Panc1 (cell line): ENCODE measurements around the gene RHOT2. TPM values are rescaled to one million over a fixed set of nuclear protein-coding genes. Genes with fewer than 3 reads are reported as not detected.
A peak's percentile ranks its signal among the peaks of the same experiment; 100 is the strongest.

Source experiments
- ATAC-seq: fragments of 200-7000 bp; cut with Tn5 transposase; 2 replicates; pipeline ENCODE4 v1.9.1; 2020; ENCODE audit warnings: mild to moderate bottlenecking, moderate library complexity
- BruUV-seq: library from RNA; stranded (reverse); fragments of 400-500 nt; replicated peaks from 2 replicates; lab custom pipeline; 2021; lab: Mats Ljungman, UMichigan
- CTCF ChIA-PET: fragments of 300-600 bp; sonication (Branson Sonifier 250); formaldehyde crosslinking; loops from one replicate; lab custom pipeline; 2022; ENCODE audit warnings: antibody characterized with exemption; lab: Charles Lee
- POLR2A ChIA-PET: fragments of 300-600 bp; sonication (Branson Sonifier 250); formaldehyde crosslinking; loops from one replicate; lab custom pipeline; 2022; ENCODE audit warnings: antibody characterized with exemption; lab: Charles Lee
- DNase-seq: peaks from one replicate; pipeline ENCODE4 v3.0.0-alpha.2; 2010; ENCODE audit warnings: low read depth, low spot score
- H3K27ac ChIP-seq: 2 replicates; pipeline ENCODE4 v1.5.1; 2011; ENCODE audit warnings: mild to moderate bottlenecking, low read length, inconsistent platforms
- H3K27me3 ChIP-seq: fragments of 200-500 bp; sonication (Bioruptor generic); 2 replicates; pipeline ENCODE4 v1.6.0; 2014; ENCODE audit warnings: low read length, inconsistent platforms; ENCODE audit not compliant: control insufficient read depth, insufficient read depth
- H3K36me3 ChIP-seq: fragments of 200-500 bp; sonication (Bioruptor generic); 2 replicates; pipeline ENCODE4 v1.5.1; 2014; ENCODE audit warnings: inconsistent platforms, mild to moderate bottlenecking, low read length, moderate library complexity; ENCODE audit not compliant: control insufficient read depth, insufficient read depth
- H3K4me1 ChIP-seq: 2 replicates; pipeline ENCODE4 v1.5.1; 2011; ENCODE audit warnings: inconsistent platforms, mild to moderate bottlenecking, low read length, moderate library complexity; ENCODE audit not compliant: control insufficient read depth, insufficient read depth
- H3K4me3 ChIP-seq, 2 experiments: 2 replicates each; pipeline ENCODE4 v1.5.1; 2011 to 2012; ENCODE audit warnings: low read depth in 2 of 2, low read length in 2 of 2, mild to moderate bottlenecking in 2 of 2, inconsistent platforms in 1 of 2, moderate library complexity in 1 of 2
- H3K9me3 ChIP-seq: fragments of 200-500 bp; sonication (Bioruptor generic); 2 replicates; pipeline ENCODE4 v1.5.1; 2014; ENCODE audit warnings: low read depth, mild to moderate bottlenecking, inconsistent platforms, low read length, moderate library complexity; ENCODE audit not compliant: control insufficient read depth, insufficient read depth
- CTCF ChIP-seq: fragments of 450-650 bp; IDR thresholded peaks from 2 replicates; pipeline ENCODE4 v1.5.1; 2017; ENCODE audit warnings: mild to moderate bottlenecking
- POLR2AphosphoS5 ChIP-seq: IDR thresholded peaks from 2 replicates; pipeline ENCODE4 v1.6.1; 2012; ENCODE audit warnings: mild to moderate bottlenecking, low read depth, low read length, moderate library complexity
- REST ChIP-seq, 2 experiments: IDR thresholded peaks; 2 replicates each; pipeline ENCODE4 v1.6.1; 2011 to 2012; ENCODE audit warnings: low read depth in 2 of 2, control low read depth in 1 of 2, low read length in 1 of 2, mild to moderate bottlenecking in 1 of 2, moderate library complexity in 1 of 2; ENCODE audit not compliant: insufficient read depth in 1 of 2
- SIN3A ChIP-seq: IDR thresholded peaks from 2 replicates; pipeline ENCODE4 v1.6.1; 2012; ENCODE audit warnings: low read depth, mild to moderate bottlenecking, low read length, moderate library complexity, borderline replicate concordance; ENCODE audit not compliant: insufficient read depth
- TCF7L2 ChIP-seq: IDR thresholded peaks from 2 replicates; pipeline ENCODE4 v1.6.1; 2011; ENCODE audit warnings: mild to moderate bottlenecking, low read depth, low read length, inconsistent platforms
- in situ Hi-C: cut with HindIII; loops from 2 replicates; pipeline ENCODE4 v1.10.0; 2016; ENCODE audit warnings: low sequenced_read_pairs, low pct_unique_long_range_greater_than_20kb
- intact Hi-C: fragments of 100-400 bp; cut with micrococcal nuclease; formaldehyde crosslinking; loops from one replicate; pipeline ENCODE4 v1.10.0; 2022; ENCODE audit not compliant: unreplicated experiment
- total RNA-seq: library from RNA; stranded (reverse); gene quantifications from one replicate; pipeline ENCODE4 v1.2.1, GENCODE V29; 2021; ENCODE audit not compliant: unreplicated experiment

Gene RHOT2
- total RNA-seq, 1 experiment from 2014 or later = 195 TPM

GRCh38 chr16:685967-686366, 18.0 kb downstream of the RHOT2 start:
- DNase-seq = no peak
- Histone ChIP-seq H3K36me3 (peaks cover 10% of the 10 kb centered on the region; the same call in 1 of the 2 replicates), H3K4me3 (no peak overlapping the region), H3K9me3 (no peaks in the 10 kb centered on the region), H3K4me1 (peaks cover 24% of the 10 kb centered on the region), H3K27ac (0 out of 2 replicates have a peak overlapping the region, but pooled peaks have one; percentile 23), H3K27me3 (no peaks in the 10 kb centered on the region)
- TF ChIP-seq POLR2AphosphoS5 (no peak), CTCF (peak; percentile 93)
- no TSS peak for BruUV-seq
- ChIA-PET POLR2A (no interaction called here), CTCF (interaction anchor here (0.5 kb wide), 1 partner anchor 15 kb away, joined by 3 read pairs; no protein-coding TSS in a partner anchor)
- in situ Hi-C loops (no loop called here), intact Hi-C loops (loop anchor here (10.0 kb wide), 1 partner anchor 1089 kb away; the partner anchor contains the start of genes EME2, MRPS34 and NME3)
- ATAC-seq = no peak

- ChIA-PET POLR2A (no interaction called here), CTCF (interaction anchor here (0.5 kb wide), 1 partner anchor 15 kb away, joined by 3 read pairs; no protein-coding TSS in a partner anchor)
- ATAC-seq = no peak
- in situ Hi-C loops = no loop called here
- H3K27ac ChIP-seq = 0 out of 2 replicates have a peak overlapping the region, but pooled peaks have one; percentile 23
- peaks cover 10% of the 10 kb centered on the region; the same call in 1 of the 2 replicates for H3K36me3 ChIP-seq
- no TSS peak for BruUV-seq
- no peaks in the 10 kb centered on the region for H3K9me3 ChIP-seq
- no peak for DNase-seq
- no peak for TF ChIP-seq TCF7L2
- no peak for TF ChIP-seq REST (IDR thresholded peaks at IDR 0.05; ENCODE audit: insufficient read depth in 1 of 2, low read depth in 2 of 2, low read length in 1 of 2)
- no peak for TF ChIP-seq CTCF
- TF ChIP-seq POLR2AphosphoS5 = no peak
- TF ChIP-seq SIN3A = no peak
- H3K4me3 ChIP-seq = no peak overlapping the region
- H3K4me1 ChIP-seq = peaks cover 23% of the 10 kb centered on the region
- no peaks in the 10 kb centered on the region for H3K27me3 ChIP-seq
- intact Hi-C loops = loop anchor here (10.0 kb wide), 1 partner anchor 1088 kb away; the partner anchor contains the start of genes EME2, MRPS34 and NME3
Observed at GRCh38 chr16:686459-687260, 18.7 kb downstream of the RHOT2 start.
